D721Med (cell line): ENCODE measurements around the gene TSPAN9.

Source experiments
- DNase-seq: peaks from one replicate; pipeline ENCODE4 v3.0.0; 2011; ENCODE audit warnings: low spot score; ENCODE audit not compliant: insufficient read length
- FAIRE-seq: peaks from 2 replicates; lab custom pipeline; 2011; peaks lifted over from hg19 to GRCh38; lab: Jason Lieb, UNC
- TF ChIP-seq, protein P1 (sequence below): IDR thresholded peaks from 2 replicates; pipeline ENCODE4 v1.5.1; 2012; ENCODE audit warnings: mild to moderate bottlenecking, control low read depth; ENCODE audit not compliant: insufficient read depth; ENCODE audit errors: missing control alignments

TSPAN9 gene

DNA sequence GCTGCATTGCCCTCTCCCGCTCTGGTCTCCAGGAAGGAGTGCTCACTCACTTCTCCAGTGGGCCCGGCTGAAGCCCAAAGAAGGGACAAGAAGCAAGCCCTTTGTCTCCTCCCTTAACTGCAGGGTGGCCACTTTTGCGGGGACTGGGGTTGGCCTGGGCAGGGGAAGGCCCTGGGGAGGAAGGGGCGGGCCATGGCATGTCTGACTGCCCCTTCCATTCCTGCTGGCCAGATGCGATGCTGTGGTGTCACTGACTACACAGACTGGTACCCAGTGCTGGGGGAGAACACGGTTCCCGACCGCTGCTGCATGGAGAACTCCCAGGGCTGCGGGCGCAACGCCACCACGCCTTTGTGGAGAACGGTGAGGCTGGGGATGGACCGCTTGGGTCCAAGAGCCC lies 203.8 kb downstream of the TSPAN9 start:
- FAIRE-seq (no peak), DNase-seq (no peak)
- TF ChIP-seq, protein P1, sequence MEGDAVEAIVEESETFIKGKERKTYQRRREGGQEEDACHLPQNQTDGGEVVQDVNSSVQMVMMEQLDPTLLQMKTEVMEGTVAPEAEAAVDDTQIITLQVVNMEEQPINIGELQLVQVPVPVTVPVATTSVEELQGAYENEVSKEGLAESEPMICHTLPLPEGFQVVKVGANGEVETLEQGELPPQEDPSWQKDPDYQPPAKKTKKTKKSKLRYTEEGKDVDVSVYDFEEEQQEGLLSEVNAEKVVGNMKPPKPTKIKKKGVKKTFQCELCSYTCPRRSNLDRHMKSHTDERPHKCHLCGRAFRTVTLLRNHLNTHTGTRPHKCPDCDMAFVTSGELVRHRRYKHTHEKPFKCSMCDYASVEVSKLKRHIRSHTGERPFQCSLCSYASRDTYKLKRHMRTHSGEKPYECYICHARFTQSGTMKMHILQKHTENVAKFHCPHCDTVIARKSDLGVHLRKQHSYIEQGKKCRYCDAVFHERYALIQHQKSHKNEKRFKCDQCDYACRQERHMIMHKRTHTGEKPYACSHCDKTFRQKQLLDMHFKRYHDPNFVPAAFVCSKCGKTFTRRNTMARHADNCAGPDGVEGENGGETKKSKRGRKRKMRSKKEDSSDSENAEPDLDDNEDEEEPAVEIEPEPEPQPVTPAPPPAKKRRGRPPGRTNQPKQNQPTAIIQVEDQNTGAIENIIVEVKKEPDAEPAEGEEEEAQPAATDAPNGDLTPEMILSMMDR = no peak

DNA sequence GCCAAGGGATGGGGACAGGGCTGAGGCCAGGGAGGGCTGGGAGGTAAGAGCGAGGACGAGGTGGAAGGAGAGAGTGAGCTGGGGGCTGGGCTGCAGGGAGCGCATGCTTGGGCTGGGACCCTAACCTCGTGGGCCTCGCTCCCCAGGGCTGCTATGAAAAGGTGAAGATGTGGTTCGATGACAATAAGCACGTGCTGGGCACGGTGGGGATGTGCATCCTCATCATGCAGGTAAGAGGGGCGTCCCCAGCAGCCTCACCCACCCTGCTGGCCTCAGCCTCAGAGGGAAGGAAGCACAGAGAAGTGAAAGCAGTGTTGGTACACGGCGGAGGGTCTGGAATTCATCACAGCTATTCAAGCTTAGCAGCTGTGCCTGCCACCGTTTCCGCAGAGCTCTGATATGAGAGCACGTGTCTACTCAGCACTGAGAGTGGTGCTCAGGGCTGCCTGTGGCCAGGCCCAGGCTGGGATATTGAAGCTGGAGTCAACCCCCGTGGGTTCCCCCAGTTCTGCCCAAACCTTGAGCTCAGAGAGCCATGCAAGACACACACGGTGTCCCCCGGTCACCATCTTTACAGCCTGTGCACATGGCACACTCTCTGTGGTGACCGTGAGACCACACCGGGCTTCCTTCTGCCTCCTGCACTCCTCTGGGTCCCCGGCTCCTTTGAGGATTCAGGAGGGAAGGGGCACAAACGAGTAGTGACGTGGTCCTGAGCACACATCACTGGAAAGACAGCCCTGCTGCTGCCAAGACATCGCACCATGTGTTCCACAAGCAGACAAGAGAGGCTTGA lies 204.6 kb downstream of the TSPAN9 start:
- TF ChIP-seq, protein P1 = no peak
- FAIRE-seq (no peak), DNase-seq (no peak)

DNA sequence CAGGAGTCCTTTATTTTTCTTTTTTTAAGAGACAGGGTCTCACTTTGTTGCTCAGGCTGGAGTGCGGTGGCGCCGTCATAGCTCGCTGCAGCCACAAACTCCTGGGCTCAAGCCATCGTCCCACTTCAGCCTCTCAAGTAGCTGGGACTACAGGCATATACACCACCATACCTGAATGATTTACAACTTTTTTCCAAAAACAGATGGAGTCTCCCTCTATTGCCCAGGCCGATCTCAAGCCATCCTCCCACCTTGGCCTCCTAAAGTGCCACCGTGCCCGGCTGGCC lies 205.1 kb downstream of the TSPAN9 start:
- TF ChIP-seq, protein P1 = no peak
- FAIRE-seq (no peak), DNase-seq (no peak)

DNA sequence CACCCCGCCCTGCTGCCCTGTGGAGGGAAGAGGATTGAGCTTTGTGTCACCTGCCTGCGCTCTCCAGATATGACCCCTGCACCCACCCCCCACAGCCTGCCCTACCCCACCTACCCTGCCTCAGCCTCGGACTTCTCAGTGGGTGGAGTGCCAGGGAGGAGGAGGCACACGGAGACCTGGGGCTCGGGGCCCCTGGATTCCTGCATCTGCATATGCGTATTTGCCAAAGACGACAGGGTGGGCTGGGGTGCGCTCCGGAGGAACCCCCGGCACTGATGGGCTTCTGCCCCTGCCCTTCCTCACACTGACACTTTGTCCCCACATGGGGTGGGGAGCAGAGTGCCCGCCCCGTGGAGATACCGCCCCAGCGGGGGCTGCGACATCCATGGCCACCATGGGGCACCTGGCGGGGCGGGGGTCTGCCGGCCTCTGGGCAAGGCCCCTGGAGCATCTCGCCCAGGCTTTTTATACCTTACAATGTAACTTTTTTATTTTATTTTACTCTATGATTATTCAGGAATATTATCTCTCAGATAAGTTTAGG lies 206.0 kb downstream of the TSPAN9 start:
- FAIRE-seq (no peak), DNase-seq (no peak)
- TF ChIP-seq, protein P1 = no peak

DNA sequence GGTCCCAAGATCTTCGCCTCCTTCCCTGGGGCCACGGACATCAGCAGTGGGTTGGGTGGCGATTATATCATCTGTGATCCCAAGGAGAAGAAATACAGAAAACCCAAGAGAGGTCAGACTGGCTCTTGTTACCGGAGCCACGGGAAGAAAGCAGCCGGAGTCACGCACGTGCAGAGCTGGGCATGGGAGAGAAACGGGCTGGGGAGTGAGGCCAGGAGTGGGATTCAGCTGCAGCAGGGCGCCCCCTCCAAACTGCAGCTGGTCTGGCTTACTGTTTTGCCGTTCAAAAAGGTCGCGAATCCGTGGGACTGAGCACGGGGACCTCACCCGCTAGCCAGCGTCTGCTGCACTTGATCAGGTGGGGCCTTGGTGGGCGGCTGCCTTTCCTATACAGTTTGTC lies 207.2 kb downstream of the TSPAN9 start:
- DNase-seq (no peak), FAIRE-seq (no peak)
- TF ChIP-seq, protein P1 = no peak

DNA sequence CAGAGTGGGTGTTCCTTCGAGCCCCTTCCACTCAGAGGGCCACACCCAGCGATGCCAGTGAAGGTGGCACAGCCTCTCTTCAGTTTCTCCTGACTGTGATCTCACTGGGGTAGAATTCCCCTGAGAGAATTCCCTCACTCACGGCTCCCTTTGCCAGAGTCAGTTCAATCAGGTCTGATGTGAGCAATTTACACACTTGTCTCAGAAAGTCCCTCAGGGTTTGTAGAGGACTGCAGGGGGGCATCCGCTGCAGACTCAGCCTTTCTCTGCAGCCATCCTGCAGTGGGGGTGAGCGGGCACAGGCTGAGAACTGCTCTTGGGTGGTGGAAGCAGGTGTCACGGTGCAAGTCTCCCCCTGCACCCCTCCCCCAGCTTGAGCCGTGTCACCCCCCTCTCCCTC lies 208.4 kb downstream of the TSPAN9 start:
- FAIRE-seq = no peak
- TF ChIP-seq, protein P1 = no peak

DNA sequence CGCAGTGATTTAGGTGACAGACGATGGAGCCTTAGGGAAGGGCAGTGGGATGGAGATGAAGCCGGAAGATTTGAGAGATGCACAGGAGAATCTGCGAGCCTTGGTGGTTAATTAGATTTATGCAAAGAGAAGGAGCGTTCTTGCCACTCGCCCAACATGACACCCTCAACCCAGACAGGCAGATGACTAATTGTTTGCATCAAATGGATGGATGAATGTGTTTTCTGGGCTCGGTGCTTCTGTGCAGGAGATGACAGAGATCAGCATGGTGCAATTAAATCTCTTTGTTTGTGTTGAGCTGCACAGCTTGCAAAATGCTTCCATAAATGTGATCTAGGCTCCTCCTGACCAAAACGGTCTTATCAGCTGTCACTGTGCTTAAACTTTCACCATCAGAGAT lies 211.5 kb downstream of the TSPAN9 start:
- TF ChIP-seq, protein P1 = no peak
- DNase-seq = no peak
- no peak for FAIRE-seq

More for the DNA sequence above, 208.4 kb downstream of the TSPAN9 start:
- DNase-seq = no peak
